ENCODE measurements around the gene MRPL39.

Gene MRPL39

DNA sequence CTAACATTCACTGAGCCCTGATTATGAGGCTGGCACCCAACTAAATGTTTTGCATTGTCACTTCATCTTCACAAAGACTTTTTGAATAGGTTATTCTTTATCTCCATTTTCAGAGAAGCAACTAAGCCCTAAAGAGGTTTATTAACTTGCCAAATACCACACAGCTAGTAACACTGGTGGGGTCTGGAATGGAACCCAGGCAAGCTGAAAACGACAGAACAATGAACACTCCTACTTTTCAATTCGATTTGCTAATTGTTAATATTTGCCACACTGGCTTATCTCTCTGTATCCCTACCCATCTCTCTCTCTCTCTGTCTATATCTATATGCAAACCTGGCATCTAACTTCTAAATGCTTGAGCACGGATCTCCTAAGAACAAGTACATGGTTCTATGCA, 40.6 kb downstream of the MRPL39 start:
- Histone ChIP-seq H3K9me3 (ENCODE audit: severe bottlenecking) (no peaks in the 10 kb centered on the region), H3K4me3 (ENCODE audit: severe bottlenecking) (no peak overlapping the region), H3K27ac (ENCODE audit: poor library complexity, severe bottlenecking) (no peak overlapping the region), H3K27me3 (ENCODE audit: insufficient read depth, poor library complexity, severe bottlenecking) (no peaks in the 10 kb centered on the region), H3K4me1 (ENCODE audit: insufficient read depth, poor library complexity, severe bottlenecking) (peaks cover 6% of the 10 kb centered on the region), H3K36me3 (ENCODE audit: low read depth) (no peaks in the 10 kb centered on the region)
- TF ChIP-seq, protein P1, sequence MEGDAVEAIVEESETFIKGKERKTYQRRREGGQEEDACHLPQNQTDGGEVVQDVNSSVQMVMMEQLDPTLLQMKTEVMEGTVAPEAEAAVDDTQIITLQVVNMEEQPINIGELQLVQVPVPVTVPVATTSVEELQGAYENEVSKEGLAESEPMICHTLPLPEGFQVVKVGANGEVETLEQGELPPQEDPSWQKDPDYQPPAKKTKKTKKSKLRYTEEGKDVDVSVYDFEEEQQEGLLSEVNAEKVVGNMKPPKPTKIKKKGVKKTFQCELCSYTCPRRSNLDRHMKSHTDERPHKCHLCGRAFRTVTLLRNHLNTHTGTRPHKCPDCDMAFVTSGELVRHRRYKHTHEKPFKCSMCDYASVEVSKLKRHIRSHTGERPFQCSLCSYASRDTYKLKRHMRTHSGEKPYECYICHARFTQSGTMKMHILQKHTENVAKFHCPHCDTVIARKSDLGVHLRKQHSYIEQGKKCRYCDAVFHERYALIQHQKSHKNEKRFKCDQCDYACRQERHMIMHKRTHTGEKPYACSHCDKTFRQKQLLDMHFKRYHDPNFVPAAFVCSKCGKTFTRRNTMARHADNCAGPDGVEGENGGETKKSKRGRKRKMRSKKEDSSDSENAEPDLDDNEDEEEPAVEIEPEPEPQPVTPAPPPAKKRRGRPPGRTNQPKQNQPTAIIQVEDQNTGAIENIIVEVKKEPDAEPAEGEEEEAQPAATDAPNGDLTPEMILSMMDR (IDR thresholded peaks at IDR 0.05; ENCODE audit: poor library complexity, severe bottlenecking) = no peak
- no peak for DNase-seq (ENCODE audit: low spot score)
- ATAC-seq (ENCODE audit: low read depth) = no peak

DNA sequence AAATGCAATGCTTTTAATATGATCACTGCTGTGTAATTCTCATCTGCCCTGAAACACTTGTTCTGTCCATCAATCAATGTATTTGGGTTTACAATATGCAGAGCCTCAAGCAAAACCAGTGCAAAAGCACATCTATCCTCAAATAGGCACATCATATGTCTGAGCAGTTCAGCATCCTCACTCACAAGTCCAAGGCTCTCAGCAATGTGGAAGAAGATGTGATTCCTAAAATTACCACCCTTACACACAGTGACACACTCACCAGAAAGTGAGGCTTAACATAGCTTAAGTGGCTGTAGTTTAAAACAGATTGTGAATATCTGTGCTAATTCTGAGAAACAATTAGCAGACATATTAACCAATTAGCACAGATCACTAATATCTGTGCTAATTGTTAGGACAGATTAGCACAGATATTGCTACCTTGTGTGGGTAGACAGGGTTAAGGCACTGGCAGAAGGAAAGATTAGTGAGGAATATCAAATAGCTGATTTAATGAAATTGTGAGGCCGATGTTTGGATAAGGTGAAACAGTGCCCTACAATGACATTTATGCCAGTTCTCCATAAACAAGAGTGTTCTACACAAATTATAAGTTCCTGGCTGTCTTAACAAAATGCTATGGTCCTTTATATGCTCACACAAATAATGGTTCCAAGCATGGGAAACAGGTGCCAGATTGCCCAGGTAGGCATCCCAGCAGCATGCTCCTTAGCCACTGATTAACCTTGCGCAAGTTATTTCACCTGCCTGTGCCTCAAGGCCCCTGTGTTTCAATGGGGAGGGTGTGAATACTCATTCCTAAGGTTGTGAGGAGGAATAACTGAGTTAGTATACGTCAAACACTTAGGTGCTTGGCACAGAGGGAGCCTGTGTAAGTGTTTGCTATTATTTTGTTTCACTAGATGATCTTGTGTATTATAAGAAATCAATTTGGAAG, 41.7 kb downstream of the MRPL39 start:
- TF ChIP-seq, protein P1 (IDR thresholded peaks at IDR 0.05; ENCODE audit: poor library complexity, severe bottlenecking) = no peak
- no peak for ATAC-seq (ENCODE audit: low read depth)
- Histone ChIP-seq H3K4me1 (ENCODE audit: insufficient read depth, poor library complexity, severe bottlenecking) (peaks cover 6% of the 10 kb centered on the region), H3K36me3 (ENCODE audit: low read depth) (no peaks in the 10 kb centered on the region), H3K4me3 (ENCODE audit: severe bottlenecking) (no peak overlapping the region), H3K9me3 (ENCODE audit: severe bottlenecking) (no peaks in the 10 kb centered on the region), H3K27me3 (ENCODE audit: insufficient read depth, poor library complexity, severe bottlenecking) (no peaks in the 10 kb centered on the region), H3K27ac (ENCODE audit: poor library complexity, severe bottlenecking) (no peak overlapping the region)
- no peak for DNase-seq (ENCODE audit: low spot score)

DNA sequence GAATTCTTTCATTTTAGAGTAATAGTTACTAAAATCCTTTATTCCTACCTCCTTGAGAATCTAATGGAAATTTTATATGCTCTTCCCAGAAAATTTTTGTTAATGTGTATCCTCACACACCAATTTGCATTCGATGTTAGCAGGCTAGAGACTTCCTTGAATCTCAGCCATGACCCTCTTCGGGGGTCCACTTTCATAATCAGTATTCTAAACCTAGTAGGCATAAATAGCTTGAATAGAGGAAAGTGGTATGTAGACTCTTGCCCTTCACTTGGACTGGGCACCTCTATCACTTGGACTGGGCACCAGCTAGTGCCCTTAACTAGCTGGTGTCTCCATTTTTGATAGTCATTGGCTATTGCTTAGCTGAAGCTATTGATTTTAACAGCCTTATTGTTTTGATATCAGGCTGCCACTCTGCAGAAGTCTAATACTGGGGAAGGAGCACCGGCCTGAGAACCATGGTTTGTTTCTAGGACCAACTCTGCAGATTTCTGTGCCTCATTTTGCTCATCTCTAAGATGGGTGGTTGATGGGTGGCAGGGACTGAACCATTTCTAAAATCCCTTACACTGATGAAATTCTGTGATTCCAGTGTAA, 42.8 kb downstream of the MRPL39 start:
- TF ChIP-seq, protein P1 (IDR thresholded peaks at IDR 0.05; ENCODE audit: poor library complexity, severe bottlenecking) = no peak
- no peaks in the 10 kb centered on the region for H3K27me3 ChIP-seq (ENCODE audit: insufficient read depth, poor library complexity, severe bottlenecking)
- no peak for ATAC-seq (ENCODE audit: low read depth)
- no peaks in the 10 kb centered on the region for H3K36me3 ChIP-seq (ENCODE audit: low read depth)
- DNase-seq (ENCODE audit: low spot score) = no peak
- H3K4me3 ChIP-seq (ENCODE audit: severe bottlenecking) = no peak overlapping the region
- no peaks in the 10 kb centered on the region for H3K9me3 ChIP-seq (ENCODE audit: severe bottlenecking)
- peaks cover 11% of the 10 kb centered on the region for H3K4me1 ChIP-seq (ENCODE audit: insufficient read depth, poor library complexity, severe bottlenecking)
- H3K27ac ChIP-seq (ENCODE audit: poor library complexity, severe bottlenecking) = no peak overlapping the region

DNA sequence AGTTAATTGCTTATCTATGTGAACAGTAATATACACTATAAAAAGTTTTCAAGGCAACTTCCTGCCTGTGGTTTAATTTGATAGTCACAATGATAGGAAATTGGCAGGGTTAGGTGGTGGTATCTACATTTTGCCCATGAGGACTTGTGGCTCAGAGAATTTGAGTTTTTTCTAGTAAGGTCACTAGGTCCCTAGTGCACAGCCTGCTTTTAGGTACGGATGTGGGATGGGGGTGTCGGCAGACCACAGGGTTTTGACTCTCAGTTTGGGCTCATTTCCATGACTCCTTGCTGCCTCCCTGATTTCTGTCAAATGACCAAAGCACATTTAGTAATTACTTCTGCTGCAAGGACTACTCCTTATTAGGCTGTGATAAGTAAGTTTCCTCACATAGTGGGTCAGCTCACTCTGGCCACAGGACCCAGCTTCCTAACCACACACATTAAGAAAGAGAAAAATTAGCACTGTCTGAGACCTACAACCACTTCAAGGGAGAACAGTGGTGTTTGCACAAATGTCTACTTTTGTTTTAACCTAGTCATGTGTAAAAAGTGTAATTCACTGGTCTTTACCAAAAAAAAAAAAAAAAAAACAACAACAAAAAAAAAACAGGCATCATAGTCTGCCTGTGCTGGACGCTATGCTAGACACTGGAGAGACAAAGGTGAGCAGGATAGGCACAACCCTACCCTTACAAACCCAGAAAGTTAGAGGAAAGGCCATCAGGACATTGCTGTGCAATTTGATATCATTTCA, 43.7 kb downstream of the MRPL39 start:
- Histone ChIP-seq H3K27ac (ENCODE audit: poor library complexity, severe bottlenecking) (no peak overlapping the region), H3K36me3 (ENCODE audit: low read depth) (no peaks in the 10 kb centered on the region)
- no peak for DNase-seq (ENCODE audit: low spot score)

More for the DNA sequence above, 43.7 kb downstream of the MRPL39 start:
- ATAC-seq (ENCODE audit: low read depth) = no peak
- peaks cover 11% of the 10 kb centered on the region for H3K4me1 ChIP-seq (ENCODE audit: insufficient read depth, poor library complexity, severe bottlenecking)
- TF ChIP-seq, protein P1 (IDR thresholded peaks at IDR 0.05; ENCODE audit: poor library complexity, severe bottlenecking) = no peak
- H3K9me3 ChIP-seq (ENCODE audit: severe bottlenecking) = no peaks in the 10 kb centered on the region
- no peaks in the 10 kb centered on the region for H3K27me3 ChIP-seq (ENCODE audit: insufficient read depth, poor library complexity, severe bottlenecking)
- no peak overlapping the region for H3K4me3 ChIP-seq (ENCODE audit: severe bottlenecking)

Data from RWPE2 (cell line).